ENCODE results near the gene ARHGAP29. TPM values are rescaled to one million over a fixed set of nuclear protein-coding genes. Genes with fewer than 3 reads are reported as not detected.
A peak's percentile ranks its signal among the peaks of the same experiment; 100 is the strongest.

The ARHGAP29 gene, protein sequence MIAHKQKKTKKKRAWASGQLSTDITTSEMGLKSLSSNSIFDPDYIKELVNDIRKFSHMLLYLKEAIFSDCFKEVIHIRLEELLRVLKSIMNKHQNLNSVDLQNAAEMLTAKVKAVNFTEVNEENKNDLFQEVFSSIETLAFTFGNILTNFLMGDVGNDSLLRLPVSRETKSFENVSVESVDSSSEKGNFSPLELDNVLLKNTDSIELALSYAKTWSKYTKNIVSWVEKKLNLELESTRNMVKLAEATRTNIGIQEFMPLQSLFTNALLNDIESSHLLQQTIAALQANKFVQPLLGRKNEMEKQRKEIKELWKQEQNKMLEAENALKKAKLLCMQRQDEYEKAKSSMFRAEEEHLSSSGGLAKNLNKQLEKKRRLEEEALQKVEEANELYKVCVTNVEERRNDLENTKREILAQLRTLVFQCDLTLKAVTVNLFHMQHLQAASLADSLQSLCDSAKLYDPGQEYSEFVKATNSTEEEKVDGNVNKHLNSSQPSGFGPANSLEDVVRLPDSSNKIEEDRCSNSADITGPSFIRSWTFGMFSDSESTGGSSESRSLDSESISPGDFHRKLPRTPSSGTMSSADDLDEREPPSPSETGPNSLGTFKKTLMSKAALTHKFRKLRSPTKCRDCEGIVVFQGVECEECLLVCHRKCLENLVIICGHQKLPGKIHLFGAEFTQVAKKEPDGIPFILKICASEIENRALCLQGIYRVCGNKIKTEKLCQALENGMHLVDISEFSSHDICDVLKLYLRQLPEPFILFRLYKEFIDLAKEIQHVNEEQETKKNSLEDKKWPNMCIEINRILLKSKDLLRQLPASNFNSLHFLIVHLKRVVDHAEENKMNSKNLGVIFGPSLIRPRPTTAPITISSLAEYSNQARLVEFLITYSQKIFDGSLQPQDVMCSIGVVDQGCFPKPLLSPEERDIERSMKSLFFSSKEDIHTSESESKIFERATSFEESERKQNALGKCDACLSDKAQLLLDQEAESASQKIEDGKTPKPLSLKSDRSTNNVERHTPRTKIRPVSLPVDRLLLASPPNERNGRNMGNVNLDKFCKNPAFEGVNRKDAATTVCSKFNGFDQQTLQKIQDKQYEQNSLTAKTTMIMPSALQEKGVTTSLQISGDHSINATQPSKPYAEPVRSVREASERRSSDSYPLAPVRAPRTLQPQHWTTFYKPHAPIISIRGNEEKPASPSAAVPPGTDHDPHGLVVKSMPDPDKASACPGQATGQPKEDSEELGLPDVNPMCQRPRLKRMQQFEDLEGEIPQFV
- total RNA-seq, result 5.6 and 7.4 TPM in 2 replicates
- polyA plus RNA-seq, result 8.1 and 9.7 TPM in 2 replicates

DNA sequence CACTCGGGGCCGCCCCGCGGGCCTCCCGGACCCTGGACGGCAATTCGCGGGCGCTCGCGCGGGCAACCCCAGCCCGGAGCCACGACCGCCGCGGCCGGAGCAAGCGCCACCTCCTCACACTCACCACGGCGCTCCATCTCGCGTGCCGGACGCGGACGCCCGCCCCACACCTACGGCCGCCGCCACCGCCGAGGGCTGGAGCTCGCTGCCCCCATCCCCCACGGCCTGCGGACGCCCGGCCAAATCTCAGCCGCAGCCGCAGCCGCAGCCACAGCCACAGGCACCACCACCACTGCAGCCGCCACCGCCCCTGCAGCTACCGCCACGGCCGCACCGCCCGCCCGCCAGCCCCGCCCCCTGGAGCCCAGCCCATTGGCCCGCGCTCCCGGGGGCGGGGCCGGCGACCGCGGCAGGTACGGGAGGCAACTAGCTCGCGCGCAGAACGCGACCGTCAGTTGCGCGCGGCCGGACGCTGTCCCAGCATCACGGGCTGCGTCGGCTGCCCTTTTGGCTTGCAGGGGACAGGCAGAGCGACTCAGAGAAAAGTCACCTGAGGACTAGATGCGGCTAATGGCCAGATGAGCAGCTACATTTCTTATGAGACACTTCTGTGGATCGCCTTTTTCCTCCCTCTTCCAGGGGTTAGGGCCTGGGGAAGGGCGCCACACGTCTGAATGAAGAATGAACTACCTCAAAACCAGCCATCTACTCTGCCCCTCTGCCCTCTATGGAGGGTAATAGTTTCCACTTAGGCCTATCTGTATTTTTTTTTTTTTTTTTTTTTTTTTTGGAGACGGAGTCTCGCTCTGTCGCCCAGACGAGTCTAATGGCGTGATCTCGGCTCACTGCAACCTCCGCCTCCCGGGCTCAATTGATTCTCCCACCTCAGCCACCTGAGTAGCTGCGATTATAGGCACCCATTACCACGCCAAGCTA lies at the start of gene ARHGAP29:
Gene ARHGAP29, minus strand, starts transcription at position 294 of the 936 bp plus-strand sequence. CDS start 5,973 bp downstream, outside the sequence.
- Histone ChIP-seq H3K9me3 (ENCODE audit: low read depth) (no peaks in the 10 kb centered on the region), H3K27me3 (peaks cover 9% of the 10 kb centered on the region), H3K4me3 (peak within 1 kb of the TSS; percentile 95), H3K36me3 (no peaks in the 10 kb centered on the region), H3K27ac (peak within 1 kb of the TSS; percentile 40), H3K4me1 (ENCODE audit: low read depth) (no peaks in the 10 kb centered on the region)
- peak; percentile 20 for TF ChIP-seq CTCF (IDR thresholded peaks at IDR 0.05; ENCODE audit: low read depth, low read length)
- DNase-seq (ENCODE audit: low read depth in 1 of 2, low spot score in 1 of 2), result peak; percentile 86 to 92

- H3K27ac ChIP-seq, result no peak overlapping the region
- no peak for DNase-seq (ENCODE audit: low read depth in 1 of 2, low spot score in 1 of 2)
- peaks cover under 1% of the 10 kb centered on the region for H3K4me1 ChIP-seq (ENCODE audit: low read depth)
- H3K9me3 ChIP-seq (ENCODE audit: low read depth), result no peaks in the 10 kb centered on the region
- H3K27me3 ChIP-seq, result no peaks in the 10 kb centered on the region
- H3K4me3 ChIP-seq, result no peak overlapping the region
- H3K36me3 ChIP-seq, result no peaks in the 10 kb centered on the region
- TF ChIP-seq CTCF (IDR thresholded peaks at IDR 0.05; ENCODE audit: low read depth, low read length), result no peak
Measured at GRCh38 chr1:94286864-94287437, 49.6 kb upstream of the ARHGAP29 start.

DNA sequence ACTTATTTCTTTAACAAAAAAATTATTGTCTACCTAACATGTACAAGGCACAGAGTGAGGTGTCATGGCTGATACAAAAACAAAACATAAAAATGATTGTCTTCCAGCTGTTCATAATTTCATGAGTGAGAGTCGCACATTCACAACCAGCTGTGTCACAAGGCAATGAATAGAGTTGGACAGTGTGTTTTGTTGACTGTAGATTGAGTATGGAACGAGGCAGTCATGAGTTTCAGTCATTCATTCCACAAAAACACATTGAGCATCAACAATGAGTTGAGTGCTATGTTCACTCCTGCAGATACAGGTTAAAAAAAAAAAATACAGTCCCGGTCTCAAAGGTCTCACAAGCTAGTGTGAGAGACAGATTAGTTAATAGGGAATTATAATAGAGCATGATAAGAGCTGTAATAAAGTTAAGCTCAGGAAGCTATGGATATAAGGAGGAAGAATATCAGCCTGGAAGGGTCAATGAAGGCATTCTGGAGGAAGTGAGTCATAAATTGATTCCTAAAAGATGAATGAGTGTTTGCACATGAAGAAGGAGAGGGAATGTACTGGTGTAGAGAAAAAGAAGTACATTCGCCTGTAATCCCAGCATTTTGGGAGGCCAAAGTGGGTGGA lies 47.8 kb upstream of the ARHGAP29 start:
- no peaks in the 10 kb centered on the region for H3K36me3 ChIP-seq
- DNase-seq (ENCODE audit: low read depth in 1 of 2, low spot score in 1 of 2), result no peak
- peaks cover 12% of the 10 kb centered on the region for H3K4me1 ChIP-seq (ENCODE audit: low read depth)
- H3K27me3 ChIP-seq, result no peaks in the 10 kb centered on the region
- TF ChIP-seq CTCF (IDR thresholded peaks at IDR 0.05; ENCODE audit: low read depth, low read length), result no peak
- no peaks in the 10 kb centered on the region for H3K9me3 ChIP-seq (ENCODE audit: low read depth)
- H3K4me3 ChIP-seq, result no peak overlapping the region
- no peak overlapping the region for H3K27ac ChIP-seq

DNA sequence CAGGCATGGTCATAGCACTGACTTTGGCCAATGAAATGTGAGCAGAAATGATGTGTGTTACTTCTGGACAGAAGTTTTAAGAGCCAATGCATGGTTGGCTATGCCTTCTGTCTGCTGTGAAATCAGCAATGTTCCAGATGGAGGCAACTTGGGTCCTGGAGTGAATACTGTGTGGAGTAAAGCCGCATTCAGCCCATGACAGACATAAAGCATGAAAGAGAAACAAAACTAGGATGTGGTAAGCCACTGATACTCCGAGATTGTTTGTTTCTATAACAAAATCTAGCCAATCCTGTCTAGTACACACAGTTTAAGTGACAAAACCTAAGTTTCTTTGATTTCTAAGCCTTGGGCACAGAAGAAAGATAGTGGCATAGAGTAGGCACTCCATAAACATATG lies 47.1 kb upstream of the ARHGAP29 start:
- TF ChIP-seq CTCF (IDR thresholded peaks at IDR 0.05; ENCODE audit: low read depth, low read length), result no peak
- no peak overlapping the region for H3K27ac ChIP-seq

More for the DNA sequence above, 47.1 kb upstream of the ARHGAP29 start:
- DNase-seq (ENCODE audit: low read depth in 1 of 2, low spot score in 1 of 2), result no peak
- Histone ChIP-seq H3K27me3 (no peaks in the 10 kb centered on the region), H3K9me3 (ENCODE audit: low read depth) (no peaks in the 10 kb centered on the region), H3K36me3 (no peaks in the 10 kb centered on the region), H3K4me1 (ENCODE audit: low read depth) (peaks cover 12% of the 10 kb centered on the region), H3K4me3 (no peak overlapping the region)
